Measurements from ENCODE around the gene UCN. TPM values are rescaled to one million over a fixed set of nuclear protein-coding genes. Genes with fewer than 3 reads are reported as not detected.

Gene UCN
- total and polyA plus RNA-seq, 10 donors = 1.9 to 4.4 (median 2.5) TPM

GRCh38 chr2:27296481-27296880 lies 11.8 kb downstream of the UCN start:
- peak; percentile 16 for DNase-seq
- peaks cover 0 to 8% (median 0%) of the 10 kb centered on the region in 7 donors for H3K27me3 ChIP-seq (replicated peaks in 1 of 7)
- no peak overlapping the region for H3K4me3 ChIP-seq
- H3K4me1 ChIP-seq = no peaks in the 10 kb centered on the region
- H3K9me3 ChIP-seq = no peaks in the 10 kb centered on the region
- no peak overlapping the region for H3K27ac ChIP-seq
- TF ChIP-seq POLR2AphosphoS5 (IDR thresholded peaks at IDR 0.05) (no peak), POLR2A (IDR thresholded peaks at IDR 0.05) (no peak), CTCF (IDR thresholded peaks at IDR 0.05 in 8 of 11, conservative IDR thresholded peaks at IDR 0.05 in 3 of 11) (no peak)
- no peaks in the 10 kb centered on the region for H3K36me3 ChIP-seq
- WGBS, 5 donors = 47 to 74% (median 62%) methylated on average over 4 of the region's 4 CpGs
- intact Hi-C loops (cut with DNase I; ENCODE audit: low total_unique reads) = no loop called here

DNA sequence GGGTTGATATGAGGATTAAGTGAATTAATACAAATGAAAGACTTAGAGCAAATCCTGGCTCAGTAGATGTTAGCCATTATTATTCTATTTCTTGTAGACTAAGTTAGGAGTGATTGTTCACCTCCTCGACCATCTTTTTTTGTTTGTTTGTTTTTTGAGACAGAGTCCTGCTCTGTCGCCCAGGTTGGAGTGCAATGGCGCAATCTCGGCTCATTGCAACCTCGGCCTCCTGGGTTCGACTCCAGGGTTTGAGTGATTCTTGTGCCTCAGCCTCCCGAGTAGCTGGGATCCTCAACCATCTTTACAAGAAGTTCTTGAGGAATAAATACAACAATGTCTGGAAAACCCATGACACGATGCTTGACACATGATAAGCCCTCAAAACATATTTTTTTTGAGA lies 13.3 kb downstream of the UCN start:
- TF ChIP-seq POLR2AphosphoS5 (IDR thresholded peaks at IDR 0.05) (no peak), CTCF (IDR thresholded peaks at IDR 0.05 in 8 of 11, conservative IDR thresholded peaks at IDR 0.05 in 3 of 11) (no peak), POLR2A (IDR thresholded peaks at IDR 0.05) (no peak)
- H3K4me3 ChIP-seq = no peak overlapping the region
- H3K9me3 ChIP-seq = no peaks in the 10 kb centered on the region
- 84 to 93% (median 91%) methylated on average over 8 of the region's 8 CpGs for WGBS, 5 donors
- H3K27ac ChIP-seq = no peak overlapping the region
- no peak for DNase-seq
- H3K27me3 ChIP-seq (replicated peaks in 1 of 7) = peaks cover 0 to 9% (median 0%) of the 10 kb centered on the region in 7 donors
- no peaks in the 10 kb centered on the region for H3K36me3 ChIP-seq
- peaks cover 0 to 10% (median 0%) of the 10 kb centered on the region in 6 donors for H3K4me1 ChIP-seq
- intact Hi-C loops (cut with DNase I; ENCODE audit: low total_unique reads) = no loop called here

DNA sequence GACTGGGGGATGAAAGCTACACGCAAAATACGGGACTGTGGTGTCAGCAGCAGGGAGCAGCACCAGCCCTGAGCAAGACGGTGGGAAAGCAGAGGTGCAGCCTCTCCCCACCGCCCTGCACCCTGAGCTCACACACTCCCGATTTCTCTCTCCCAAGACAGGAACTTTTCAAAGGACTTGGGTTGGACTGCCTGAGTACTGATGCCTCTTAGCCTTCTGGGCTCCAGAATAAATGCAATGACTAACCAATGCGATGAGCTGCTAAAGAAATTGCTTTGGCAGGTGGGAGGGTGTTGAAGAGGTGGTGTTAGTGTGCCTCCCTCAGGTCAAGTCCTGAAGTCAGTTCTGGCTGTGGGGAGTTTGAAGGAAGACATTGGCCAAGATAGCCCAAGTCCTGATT lies 16.4 kb downstream of the UCN start:
- Histone ChIP-seq H3K9me3 (no peaks in the 10 kb centered on the region), H3K27me3 (replicated peaks in 1 of 7) (peaks cover 0 to 9% (median 0%) of the 10 kb centered on the region in 7 donors), H3K27ac (no peak overlapping the region), H3K4me3 (no peak overlapping the region), H3K4me1 (peaks cover 0 to 10% (median 0%) of the 10 kb centered on the region in 6 donors), H3K36me3 (no peaks in the 10 kb centered on the region)
- intact Hi-C loops (cut with DNase I; ENCODE audit: low total_unique reads) = no loop called here
- no peak for TF ChIP-seq POLR2A (IDR thresholded peaks at IDR 0.05)
- no peak for TF ChIP-seq POLR2AphosphoS5 (IDR thresholded peaks at IDR 0.05)
- no peak for TF ChIP-seq CTCF (IDR thresholded peaks at IDR 0.05 in 8 of 11, conservative IDR thresholded peaks at IDR 0.05 in 3 of 11)
- no peak for DNase-seq
- WGBS, 5 donors = 64 to 85% (median 72%) methylated on average over 6 of the region's 6 CpGs

DNA sequence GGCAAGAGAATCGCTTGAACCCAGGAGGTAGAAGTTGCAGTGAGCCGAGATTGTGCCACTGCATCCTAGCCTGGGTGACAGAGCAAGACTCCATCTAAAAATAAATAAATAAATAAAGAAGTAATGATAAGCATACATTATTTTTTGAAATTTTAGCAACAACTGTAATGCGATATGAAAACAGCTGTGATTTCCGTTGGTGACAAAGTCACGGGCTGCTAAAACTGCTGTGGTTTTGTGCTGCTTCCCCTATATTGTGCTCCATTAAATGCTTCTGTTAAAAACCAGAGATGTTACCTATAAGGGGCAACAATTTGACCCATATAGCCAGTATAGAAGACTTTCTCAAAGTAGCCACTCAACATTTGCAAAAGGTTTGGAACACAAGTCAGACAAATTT lies 17.7 kb downstream of the UCN start:
- intact Hi-C loops (cut with DNase I; ENCODE audit: low total_unique reads) = no loop called here
- Histone ChIP-seq H3K27me3 (replicated peaks in 1 of 7) (peaks cover 0 to 9% (median 0%) of the 10 kb centered on the region in 7 donors), H3K4me3 (no peak overlapping the region), H3K36me3 (no peaks in the 10 kb centered on the region), H3K9me3 (no peaks in the 10 kb centered on the region), H3K4me1 (peaks cover 0 to 10% (median 0%) of the 10 kb centered on the region in 6 donors), H3K27ac (no peak overlapping the region)
- TF ChIP-seq POLR2A (IDR thresholded peaks at IDR 0.05) (no peak), CTCF (IDR thresholded peaks at IDR 0.05 in 8 of 11, conservative IDR thresholded peaks at IDR 0.05 in 3 of 11) (no peak), POLR2AphosphoS5 (IDR thresholded peaks at IDR 0.05) (no peak)
- DNase-seq = no peak
- 42 to 55% (median 48%) methylated on average over 5 of the region's 5 CpGs for WGBS, 5 donors

Data from spleen (tissue), 11 donors.